IPS-18c (cell line): Measurements from ENCODE around the gene AQP5.

Experiments used
- H3K4me3 ChIP-seq: 2 replicates; pipeline ENCODE4 v1.7.0; 2013; ENCODE audit warnings: low read depth, mild to moderate bottlenecking, low read length, moderate library complexity; ENCODE audit not compliant: insufficient read depth
- H3K9me3 ChIP-seq: one replicate; pipeline ENCODE4 v1.6.1; 2013; ENCODE audit warnings: mild to moderate bottlenecking, low read length, moderate library complexity; ENCODE audit not compliant: control insufficient read depth, insufficient read depth

Gene AQP5

DNA sequence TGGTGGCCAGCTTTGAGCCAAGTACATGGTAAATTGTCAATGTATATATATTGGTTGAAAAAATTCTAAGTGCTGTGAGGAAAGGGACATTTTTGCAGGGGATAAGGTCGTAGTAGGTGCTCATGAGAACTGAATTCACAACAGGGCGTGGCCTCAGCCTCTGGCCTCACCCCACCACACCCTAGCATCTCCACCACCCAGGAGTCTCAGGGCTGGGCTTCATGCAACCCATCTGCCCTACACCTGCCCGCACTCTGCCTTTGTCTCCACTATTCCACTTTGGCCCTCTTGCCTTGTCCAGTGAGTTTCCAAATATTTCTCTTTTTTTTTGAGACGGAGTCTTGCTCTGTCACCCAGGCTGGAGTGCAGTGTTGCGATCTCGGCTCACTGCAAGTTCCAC is 33.2 kb upstream of the AQP5 start:
- Histone ChIP-seq H3K4me3 (no peak overlapping the region), H3K9me3 (no peaks in the 10 kb centered on the region)

DNA sequence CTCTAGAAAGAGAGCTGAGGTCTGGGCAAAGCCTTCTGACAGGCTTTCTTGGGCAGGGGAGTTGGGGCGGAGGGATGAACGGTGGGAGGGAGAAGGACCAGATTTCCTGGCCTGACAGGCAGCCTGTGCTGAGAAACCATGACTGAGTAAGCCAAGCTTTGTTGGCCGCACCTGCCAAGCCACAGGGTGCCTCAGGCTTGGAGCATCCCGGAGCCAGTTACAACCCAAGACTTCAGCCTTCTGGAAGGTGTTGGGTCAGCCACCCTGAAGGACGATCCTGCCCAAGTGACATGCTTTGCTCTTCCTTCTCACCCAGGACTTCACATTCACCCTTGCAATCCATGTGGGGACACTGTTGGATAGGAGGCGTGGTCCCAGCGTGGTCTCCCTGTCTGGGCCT is 32.1 kb upstream of the AQP5 start:
- Histone ChIP-seq H3K9me3 (no peaks in the 10 kb centered on the region), H3K4me3 (no peak overlapping the region)

DNA sequence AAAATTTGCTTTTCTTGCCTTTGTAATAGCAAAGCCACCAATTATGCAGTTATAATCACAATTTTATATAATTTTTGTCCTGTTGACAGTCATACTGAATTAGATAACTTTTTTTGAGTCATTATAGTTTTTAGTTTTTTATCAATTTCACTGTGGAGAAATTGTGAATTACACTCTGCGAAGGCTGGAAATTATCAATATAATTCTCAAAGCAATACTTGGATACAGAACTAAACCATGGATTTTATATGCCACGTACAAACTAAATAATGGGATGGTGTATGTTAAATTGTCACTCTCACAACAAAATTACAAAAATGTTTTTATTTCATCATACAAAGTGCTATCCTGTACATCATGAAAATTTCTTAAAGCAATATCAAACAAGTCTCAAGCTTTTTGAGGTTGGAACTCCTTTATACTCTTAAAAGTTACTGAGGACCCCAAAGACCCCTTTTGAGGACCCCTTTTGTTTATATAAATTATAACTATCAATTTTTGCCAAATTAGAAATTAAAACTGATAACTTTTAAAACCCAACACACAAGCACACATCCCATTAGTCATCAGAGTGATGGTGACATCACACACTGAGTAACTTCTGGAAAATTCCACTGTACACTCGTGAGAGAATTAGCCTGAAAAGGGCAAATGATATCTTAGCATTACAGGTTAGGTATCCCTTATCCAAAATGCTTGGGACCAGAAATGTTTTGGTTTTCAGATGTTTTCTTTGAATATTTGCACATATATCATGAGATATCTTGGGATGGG is 31.0 kb upstream of the AQP5 start:
- Histone ChIP-seq H3K4me3 (no peak overlapping the region), H3K9me3 (no peaks in the 10 kb centered on the region)

DNA sequence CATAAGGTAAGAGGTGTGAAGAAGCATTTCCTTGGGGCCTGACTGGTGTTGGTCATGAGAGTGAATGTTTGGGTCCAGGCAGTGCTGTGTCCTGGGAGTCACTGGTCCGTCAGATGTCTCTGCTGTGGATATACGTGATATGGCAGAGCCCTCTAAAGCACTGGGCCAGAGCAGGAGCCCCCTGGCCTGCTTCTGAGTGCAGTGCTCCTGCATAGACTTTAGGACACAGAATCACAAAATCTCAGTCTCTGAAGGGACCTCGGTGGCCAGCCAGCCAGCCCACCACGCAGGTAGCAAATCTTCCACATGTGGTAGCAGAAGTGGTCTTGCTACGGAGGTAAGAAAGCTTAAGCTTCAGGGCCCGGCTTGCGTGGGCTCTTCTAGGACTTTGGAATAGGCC is 29.6 kb upstream of the AQP5 start:
- H3K4me3 ChIP-seq = no peak overlapping the region
- no peaks in the 10 kb centered on the region for H3K9me3 ChIP-seq

DNA sequence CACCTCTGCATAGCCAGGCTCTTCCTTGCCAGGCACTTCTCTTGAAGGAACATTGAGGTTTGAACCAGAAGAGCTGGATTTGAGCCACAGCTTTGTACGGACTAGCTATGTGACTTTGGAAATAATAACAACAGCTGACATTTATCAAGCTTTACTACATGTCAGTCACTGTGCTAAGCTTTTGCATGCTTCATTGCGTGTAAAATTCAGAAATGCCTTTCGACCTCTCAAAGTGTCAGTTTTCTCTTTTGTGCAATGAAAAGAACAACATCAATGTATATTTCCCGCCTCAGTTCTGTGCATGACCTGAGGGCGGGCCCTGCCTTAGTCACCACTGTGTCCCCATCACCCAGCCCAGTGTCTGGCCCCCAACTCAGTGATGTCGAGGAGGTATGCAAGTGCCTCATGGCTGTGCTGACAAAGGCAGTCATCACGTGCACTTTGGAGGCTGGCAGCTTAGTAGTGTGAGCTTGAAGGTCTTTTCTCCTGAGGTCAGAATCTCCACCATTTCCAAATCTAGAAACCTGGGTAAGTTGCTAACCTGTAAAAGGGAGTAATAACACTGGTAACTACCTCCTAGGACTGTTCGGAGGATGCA is 29.0 kb upstream of the AQP5 start:
- H3K4me3 ChIP-seq = no peak overlapping the region
- H3K9me3 ChIP-seq = no peaks in the 10 kb centered on the region

DNA sequence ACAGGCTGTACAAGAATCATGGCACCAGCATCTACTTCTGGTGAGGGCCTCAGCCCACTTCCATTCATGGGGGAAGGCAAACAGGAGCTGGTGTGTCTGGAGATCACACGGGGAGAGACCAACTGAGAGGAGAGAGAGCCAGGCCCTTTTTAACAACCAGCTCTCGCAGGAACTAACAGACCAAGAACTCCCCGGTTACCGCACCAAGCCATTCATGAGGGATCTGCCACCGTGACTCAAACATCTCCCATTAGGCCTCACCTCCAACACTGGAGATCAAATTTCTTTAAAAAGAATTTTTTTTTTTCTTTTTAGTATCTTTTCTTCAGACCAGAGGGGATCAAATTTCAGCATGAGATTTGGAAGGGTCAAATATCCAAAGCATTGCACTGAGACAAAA is 27.9 kb upstream of the AQP5 start:
- Histone ChIP-seq H3K4me3 (no peak overlapping the region), H3K9me3 (no peaks in the 10 kb centered on the region)

DNA sequence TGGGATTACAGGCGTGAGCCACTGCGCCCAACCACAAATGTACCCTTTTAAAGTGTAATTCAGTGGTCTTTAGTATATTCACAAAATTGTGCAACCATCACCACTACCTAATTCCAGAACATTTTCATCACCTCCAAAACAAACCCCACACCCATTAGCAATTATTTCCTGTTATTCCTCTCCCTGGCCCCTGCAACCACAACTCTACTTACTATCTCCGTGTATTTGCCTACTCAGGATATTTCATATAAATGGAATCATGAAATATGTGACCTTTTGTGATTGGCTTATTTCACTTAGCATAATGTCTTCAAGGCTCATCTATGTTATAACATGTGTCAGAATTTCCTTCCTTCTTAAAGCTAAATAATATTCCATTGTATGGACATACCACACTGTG is 27.2 kb upstream of the AQP5 start:
- Histone ChIP-seq H3K9me3 (no peaks in the 10 kb centered on the region), H3K4me3 (no peak overlapping the region)

DNA sequence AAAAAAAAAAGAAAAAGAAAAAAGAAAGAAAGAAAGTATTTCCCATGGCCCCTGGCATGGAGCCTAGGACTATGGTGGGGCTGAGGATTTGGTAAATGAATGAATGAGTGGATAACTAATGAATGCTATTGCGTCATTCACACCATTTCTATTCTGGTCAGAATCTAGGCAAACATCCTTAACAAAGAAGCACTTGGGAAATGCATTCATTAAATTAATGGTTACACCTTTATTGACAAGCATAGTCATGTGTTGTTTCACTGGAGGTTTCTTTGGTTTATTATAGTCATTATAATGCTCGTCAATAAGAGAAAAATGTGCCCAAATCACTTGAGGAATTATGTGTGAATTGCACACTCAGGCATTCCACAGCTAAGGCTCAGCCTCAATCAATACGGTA is 24.7 kb upstream of the AQP5 start:
- no peaks in the 10 kb centered on the region for H3K9me3 ChIP-seq
- H3K4me3 ChIP-seq = no peak overlapping the region

DNA sequence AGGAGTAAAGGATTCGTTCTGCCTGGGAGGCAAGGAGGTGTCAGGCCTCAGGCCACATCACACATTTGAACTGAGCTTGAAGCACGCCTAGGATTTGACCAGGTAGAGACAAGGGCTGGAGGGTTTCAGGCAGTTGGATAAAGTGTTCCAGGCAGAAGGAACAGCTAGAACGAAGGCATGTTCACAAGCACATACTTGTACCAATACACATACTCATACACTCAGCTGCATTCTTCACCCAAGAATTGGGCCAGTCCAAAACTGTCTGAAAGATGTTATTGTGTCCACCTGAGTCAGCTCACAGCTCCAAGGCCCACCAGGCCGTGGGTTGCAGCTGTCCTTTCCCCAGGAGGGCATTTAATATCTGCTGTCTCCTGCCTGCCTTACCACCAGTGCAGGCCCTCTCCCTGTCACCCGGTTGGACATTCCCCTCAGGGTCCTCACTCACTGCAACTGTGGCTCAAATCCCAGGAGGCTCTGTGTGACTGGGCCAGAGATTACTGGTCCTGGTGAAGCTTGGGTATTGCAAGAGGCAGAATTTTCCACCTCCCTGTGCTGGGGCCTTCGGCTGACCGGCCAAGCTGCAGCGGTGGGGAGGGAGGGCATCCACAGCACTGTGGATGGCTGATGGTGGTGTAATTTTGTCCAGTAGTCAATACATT is 23.9 kb upstream of the AQP5 start:
- no peaks in the 10 kb centered on the region for H3K9me3 ChIP-seq
- H3K4me3 ChIP-seq = no peak overlapping the region

DNA sequence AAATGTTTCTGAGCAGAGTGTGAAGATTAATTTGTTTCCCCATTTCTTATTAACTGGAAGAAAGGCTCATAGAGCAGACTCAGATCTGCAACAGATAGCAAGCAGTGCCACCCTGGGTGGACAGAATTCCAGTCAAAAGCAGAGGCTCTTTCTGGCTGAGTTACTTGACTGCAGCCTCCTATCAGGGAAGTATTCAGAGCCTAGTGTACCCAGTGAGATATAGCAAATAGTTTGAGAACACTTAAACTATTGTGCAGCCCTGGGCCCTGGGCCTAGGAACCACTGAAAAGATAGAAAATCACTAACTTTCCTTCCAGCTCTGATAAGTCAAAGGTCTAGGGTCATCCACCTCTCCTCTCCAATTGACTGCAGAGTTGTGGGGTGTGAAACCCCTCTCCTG is 22.4 kb upstream of the AQP5 start:
- Histone ChIP-seq H3K9me3 (no peaks in the 10 kb centered on the region), H3K4me3 (no peak overlapping the region)

DNA sequence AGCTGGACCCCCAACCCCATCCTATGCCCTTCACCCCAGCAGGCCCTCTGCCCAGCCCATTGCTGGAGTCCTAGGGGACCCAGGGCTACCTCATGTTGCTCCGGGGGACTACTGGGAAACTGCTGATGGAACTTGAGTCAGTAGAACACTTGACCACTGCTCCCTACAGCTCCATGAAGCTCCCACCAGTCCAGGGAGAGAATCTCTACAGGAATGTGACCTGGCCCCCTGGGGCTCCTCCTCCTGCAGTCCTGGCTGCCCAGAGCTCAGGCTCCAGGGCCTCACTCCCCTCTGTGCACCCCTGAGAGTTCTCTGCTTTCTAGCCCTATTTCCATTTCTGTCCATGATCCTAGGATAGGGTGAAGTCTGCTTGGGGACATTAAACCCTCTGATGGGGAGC is 22.0 kb upstream of the AQP5 start:
- no peaks in the 10 kb centered on the region for H3K9me3 ChIP-seq
- H3K4me3 ChIP-seq = no peak overlapping the region

DNA sequence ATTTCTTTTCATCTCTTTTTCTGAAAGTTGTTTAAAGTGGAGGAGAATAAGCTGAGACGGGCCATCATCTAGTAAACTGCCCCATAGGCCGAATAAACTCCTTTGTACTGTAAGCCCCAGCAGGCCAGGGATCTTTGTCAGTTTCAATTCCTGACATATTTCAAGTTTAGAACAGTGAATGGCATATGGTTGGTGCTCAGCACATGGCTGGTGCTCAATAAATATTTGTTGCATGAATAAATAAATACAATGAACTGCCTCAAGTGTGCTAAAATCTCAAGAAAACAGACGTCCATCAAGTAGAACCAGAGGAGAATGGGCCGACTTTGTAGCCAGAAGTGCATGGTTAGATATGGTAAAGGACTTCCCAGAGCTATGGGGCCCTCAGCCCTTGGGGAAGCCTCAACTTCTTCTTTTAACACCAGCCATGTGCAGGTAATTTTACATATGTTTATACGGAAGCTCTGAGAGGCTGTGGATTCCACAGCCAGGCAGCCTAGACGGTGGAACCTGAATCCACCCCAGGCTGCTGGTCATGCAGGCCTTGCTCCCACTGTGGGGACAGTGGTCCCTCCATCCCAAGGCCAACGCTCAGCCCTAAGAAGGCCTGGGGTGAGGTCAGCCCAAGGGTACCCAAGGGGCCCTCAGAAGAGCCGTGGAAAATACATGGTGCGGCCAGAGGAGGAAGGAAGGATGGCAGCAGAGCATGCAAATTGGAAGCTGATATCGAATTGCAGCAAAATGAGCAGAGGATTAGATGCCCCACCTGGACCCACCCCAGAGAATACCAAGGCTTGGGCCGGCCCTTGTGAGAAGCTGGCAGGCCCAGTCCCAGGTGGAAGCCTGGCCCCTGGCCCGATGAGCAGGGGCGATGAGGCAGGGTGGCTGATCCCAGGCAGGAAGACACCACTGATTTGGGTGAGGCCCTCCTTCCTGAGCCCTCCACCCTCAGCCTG is 19.8 kb upstream of the AQP5 start:
- H3K4me3 ChIP-seq = no peak overlapping the region
- no peaks in the 10 kb centered on the region for H3K9me3 ChIP-seq

DNA sequence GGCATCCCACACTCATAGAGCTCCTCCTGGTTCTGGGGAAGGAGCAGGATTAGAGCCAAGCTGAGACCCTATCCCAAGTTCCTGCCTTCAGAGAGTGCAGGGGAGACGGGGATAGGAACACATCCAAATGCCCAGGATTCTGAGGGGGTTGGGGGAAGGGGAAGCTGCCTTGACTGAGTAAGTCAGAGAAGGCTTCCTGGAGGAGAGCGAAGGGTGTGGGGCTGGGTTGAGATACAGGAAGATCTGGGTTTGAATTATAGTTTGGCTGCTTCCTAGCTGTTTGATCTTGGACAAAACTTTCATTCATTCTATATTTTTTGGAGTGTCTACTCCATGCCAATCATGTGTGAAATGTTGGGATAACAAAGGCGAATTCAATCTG is 19.2 kb upstream of the AQP5 start:
- H3K4me3 ChIP-seq = no peak overlapping the region
- H3K9me3 ChIP-seq = no peaks in the 10 kb centered on the region

DNA sequence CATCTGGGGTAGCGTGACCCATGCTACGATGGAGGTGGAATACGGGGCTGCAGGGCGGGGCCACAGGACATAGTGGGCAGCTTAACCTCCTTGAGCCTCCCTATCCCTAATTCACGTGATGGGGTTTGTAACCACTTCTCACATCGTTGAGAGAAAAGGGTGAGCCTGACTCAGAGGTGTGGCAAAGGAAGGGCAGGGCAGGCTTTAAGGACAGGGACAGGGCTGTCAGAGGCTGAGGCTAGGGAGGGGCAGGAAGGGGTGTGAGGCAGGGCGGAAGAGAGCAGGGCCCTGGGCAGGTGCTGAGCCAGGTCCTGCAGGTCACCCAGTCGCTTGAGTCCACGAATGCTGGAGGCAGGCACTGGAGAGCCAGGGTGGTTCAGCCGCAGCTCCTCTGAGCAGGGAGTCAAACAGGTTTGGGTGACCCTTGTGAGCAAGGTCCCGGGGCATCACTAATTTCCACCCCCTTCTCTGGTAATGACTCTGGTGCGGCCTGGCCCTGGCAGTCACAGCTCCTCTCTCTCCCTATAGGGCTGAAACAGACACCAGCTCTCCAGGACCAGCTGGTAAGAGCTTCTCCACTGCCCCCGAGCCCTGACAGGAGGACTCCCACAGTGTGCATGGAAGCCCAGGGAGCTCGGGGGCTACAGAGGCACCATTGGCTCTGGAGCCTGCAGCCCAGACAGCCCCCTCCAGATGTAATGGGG is 18.6 kb upstream of the AQP5 start:
- no peaks in the 10 kb centered on the region for H3K9me3 ChIP-seq
- H3K4me3 ChIP-seq = peak overlapping the region; percentile 20; the same call in 1 of the 2 replicates

DNA sequence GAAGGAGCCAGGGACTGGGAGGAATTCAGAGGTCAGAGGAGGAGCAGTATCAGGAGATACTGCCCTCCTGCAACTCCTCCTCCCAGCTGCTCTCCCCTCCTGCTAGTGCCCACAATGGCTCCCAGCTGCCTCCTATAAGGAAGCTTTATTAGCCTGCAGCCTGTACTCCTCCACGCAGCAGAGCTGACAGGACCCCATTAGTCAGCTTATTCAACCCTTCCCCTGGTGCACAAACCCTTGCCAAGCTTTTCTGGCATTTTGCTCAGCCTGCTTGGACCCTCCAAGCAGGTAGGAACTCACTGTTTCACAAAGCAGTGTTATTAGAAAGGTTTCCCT is 18.1 kb upstream of the AQP5 start:
- H3K9me3 ChIP-seq = no peaks in the 10 kb centered on the region
- H3K4me3 ChIP-seq = peak overlapping the region; percentile 20; the same call in 1 of the 2 replicates

DNA sequence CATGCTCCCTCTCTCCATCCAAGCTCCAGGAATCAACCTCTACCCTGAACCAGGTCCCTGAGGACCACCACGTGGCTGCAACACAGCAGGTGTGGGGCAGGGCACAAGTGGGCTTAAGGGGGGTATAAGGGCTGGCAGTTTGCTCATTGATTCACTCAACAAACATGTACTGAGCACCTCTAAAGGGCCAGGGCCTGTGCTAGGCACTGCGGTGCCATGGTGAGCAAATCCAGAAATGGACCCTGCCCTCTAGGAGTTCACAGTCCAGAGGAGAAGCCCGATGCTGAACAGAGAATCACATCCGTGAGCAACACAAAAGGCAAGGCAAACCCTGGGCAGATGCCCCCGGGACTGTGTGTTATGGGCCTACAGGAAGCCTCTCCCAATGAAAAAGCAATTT is 17.6 kb upstream of the AQP5 start:
- no peak overlapping the region for H3K4me3 ChIP-seq

DNA sequence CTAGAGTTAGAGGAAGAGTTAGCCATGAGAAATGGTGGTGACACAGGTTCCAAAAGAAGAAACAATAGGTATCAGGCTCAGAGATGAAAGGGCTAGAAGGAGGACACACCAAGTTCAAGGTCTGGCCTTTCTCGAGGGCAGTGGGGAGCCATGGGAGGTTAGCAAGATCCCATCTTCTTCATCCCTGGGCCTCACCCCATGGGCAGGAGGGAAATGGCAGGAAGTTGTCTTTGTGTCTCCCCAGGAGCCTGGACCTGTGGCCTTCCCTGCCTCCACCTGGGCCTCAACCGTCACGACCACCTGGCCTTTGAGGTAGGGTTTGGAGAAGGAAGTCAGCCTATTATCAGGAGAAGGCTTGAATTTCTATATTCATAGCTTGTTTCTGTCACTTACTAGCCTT is 17.0 kb upstream of the AQP5 start:
- H3K4me3 ChIP-seq = no peak overlapping the region

More for the DNA sequence above, 17.6 kb upstream of the AQP5 start:
- H3K9me3 ChIP-seq = no peaks in the 10 kb centered on the region

More for the DNA sequence above, 17.0 kb upstream of the AQP5 start:
- no peaks in the 10 kb centered on the region for H3K9me3 ChIP-seq
